Activated CD8-positive, alpha-beta memory T cell treated with anti-CD3 and anti-CD28 coated beads, Interleukin-2, amount 50 U/mL, for 1 hour (primary cell): ENCODE results near the gene ISM1.

ENCODE experiments used
- DNase-seq: peaks from one replicate; pipeline ENCODE4 v3.0.0-alpha.2; 2020; ENCODE audit errors: extremely low read depth

The ISM1 gene

DNA sequence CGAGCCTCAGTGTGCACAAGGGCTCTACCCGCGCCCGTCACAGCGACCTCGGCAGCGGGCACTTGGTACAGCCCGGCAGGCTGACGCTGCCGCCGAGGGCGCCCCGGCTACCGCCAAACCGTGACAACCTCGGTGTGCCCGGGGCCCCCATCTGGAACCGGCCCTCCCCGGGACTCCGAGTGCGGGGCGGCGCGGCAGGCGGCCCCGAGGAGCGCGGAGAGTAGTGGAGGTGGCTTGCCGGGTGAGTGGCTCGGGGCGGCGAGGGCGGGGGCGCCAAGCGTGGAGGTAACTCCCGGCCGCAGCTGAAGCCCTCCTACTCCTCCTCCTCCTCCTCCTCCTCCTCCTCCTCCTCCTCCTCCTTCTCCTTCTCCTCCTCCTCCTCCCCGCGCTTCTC is at the start of gene ISM1:
TSS of gene ISM1 (plus strand) at position 371 of the 394 bp plus-strand sequence. CDS start 503 bp downstream, outside the sequence.
- no peak for DNase-seq

GRCh38 chr20:13173201-13173600 is 47.9 kb upstream of the ISM1 start:
- DNase-seq, result no peak

GRCh38 chr20:13174402-13174801 is 46.7 kb upstream of the ISM1 start:
- DNase-seq, result no peak

- no peak for DNase-seq
Measured at GRCh38 chr20:13180986-13181889, 39.8 kb upstream of the ISM1 start.

DNA sequence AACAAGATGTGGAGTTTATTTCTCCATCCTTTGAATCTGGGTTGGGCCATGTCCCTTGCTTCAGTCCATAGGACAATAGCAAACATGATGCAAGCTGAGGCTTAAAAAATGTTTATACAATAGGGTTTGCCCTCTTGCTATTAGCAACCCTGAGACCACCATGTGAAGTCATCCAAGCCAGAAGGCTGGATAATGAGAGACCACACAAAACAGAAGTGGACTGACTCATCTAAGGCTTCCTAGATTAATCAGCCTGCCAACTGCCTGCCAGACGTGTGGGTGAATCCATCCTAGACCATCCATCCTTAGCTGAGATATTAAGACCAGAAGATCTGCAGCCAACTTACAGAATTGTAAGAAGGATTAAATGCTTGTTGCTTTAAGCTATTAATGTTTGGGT is 38.1 kb upstream of the ISM1 start:
- DNase-seq, result no peak

DNA sequence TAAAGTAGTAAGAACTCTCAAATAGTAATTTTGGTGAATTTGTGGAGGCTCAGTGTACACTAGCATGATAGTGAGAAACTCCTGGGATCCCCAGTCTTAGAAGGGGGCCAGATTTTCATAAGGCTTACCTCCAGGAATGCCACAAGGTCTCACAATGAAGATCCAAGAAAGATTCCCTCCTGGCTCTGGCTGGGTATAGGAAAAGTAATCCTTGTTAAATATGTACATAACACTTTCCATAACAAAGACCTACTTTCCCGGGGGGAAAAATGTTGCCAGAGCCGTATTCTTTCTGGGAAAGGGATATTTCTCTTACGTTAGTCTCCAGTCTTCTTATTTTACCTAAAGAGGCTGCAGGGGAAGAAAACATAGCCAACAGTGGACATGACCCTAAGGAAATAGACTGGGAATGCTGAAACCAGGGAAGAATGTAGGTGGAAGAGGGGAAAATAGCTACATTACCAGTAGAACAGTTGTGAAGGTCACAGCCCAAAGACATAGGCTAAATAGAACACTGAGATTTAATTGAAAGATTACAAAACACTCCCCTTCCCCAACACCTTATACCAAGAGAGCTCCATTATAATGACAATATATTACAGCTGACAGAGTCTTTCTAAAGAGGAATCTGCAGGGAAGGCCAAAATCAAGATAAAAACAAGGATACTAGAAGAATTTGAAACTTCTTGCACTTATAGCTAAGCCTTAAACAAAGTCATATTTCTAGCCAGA is 34.9 kb upstream of the ISM1 start:
- DNase-seq, result no peak

GRCh38 chr20:13187899-13188298 is 33.2 kb upstream of the ISM1 start:
- no peak for DNase-seq

GRCh38 chr20:13199279-13199678 is 21.8 kb upstream of the ISM1 start:
- no peak for DNase-seq

DNA sequence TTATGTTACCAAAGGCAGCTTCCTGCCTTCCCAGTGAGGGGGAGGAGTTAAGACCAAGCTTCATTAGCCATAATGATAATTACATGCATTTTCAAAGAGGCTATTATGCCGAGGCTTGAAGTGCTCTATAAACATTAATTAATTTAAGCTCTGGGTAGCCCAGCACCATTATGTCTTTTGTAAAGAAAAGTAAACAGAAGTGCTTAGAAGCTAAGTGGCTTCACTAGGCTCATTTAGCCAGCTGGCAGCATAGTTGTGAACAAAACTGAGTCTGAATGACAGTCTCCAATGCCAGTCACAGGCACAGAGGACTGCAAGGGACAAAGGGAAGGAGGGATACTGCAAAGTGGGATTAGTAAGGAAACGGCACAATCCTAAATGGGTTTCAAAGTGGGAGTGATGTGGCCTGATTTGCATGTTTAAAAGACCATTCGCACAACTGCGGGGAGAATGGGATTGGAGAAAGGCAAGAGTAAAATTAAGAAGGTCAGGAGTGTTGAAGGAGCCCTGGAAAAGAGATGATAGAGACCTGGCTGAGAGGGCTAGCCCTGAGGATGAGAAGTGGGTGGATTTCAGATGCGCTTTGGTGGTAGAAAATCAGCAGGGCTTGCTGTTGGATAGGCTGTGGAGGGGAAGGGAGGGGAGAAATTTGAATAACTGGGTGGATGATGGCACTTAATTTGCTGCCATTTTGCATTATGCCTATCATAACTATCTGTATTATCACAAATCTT is 20.1 kb upstream of the ISM1 start:
- DNase-seq, result no peak

GRCh38 chr20:13202565-13202964 is 18.5 kb upstream of the ISM1 start:
- DNase-seq, result no peak

GRCh38 chr20:13205425-13205824 is 15.6 kb upstream of the ISM1 start:
- DNase-seq, result no peak

- DNase-seq, result no peak
Measured at GRCh38 chr20:13205848-13206434, 15.1 kb upstream of the ISM1 start.

- DNase-seq, result no peak
Measured at GRCh38 chr20:13207016-13207415, 14.1 kb upstream of the ISM1 start.

DNA sequence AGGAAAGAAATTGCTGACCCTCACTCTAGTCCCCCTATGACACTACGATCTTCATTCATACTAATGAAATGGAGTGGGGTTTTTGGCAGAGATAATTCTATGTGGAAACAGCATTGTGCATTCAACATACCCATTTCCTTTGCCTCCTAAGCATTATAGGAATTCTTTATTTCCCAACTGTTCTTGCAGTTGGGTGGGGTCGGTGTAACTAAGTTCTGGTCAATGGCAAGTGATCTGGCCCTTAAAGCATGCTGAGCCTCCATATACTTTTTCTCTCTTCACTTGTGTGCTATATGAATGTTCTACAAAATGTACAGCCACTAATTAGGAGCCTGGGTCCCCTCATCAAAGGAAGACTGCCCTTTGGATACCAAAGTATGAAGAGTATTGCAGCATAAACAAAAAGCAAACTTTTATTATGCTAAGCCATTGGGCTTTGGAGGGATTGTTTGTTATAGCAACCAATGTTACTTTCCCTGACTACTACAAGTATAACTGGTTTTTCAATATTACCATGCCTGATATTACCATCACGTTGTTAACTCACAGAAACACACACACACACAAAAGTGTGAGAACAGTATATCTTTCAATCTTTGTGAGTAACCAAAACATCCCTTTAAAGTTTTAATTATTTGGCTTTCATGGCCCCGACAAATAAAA is 9.0 kb upstream of the ISM1 start:
- DNase-seq, result no peak

- no peak for DNase-seq
Measured at GRCh38 chr20:13212750-13213149, 8.3 kb upstream of the ISM1 start.

DNA sequence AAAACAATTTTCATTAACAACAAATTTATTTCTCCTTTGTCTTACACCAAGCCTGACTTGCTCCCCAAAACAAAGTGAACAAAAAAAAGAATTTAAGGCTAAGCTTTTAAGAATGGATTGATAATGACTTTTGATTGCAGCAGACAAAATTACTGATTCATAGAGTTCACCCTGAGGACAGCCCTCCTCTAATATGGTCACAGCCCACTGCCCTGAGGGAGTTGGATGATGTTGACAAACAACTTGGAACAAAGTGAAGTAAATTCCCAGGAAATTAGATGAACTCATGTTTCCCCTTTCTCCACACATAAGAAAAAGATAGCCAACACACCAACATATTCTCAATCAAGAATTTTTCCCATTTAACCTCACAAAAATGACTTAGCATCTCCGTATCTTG is 7.7 kb upstream of the ISM1 start:
- DNase-seq, result no peak

DNA sequence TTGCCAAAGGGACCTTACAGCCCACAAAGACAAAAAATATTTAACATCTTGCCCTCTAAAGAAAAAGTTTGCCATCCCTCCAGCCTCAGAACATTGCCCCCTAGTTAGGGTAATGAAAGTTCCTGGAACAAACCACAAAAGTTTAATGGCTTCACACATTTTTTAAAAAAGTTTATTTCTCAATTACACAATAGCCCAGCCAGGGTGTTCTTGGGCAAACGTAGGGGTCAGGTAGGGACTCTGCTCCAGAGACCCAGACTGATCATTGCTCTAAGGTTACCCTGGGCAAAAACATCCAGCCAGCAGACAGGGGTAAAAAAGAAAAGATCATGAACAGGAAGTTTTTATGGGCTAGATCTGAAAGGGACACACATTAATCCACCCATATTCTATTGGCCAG is 4.5 kb upstream of the ISM1 start:
- DNase-seq, result no peak

DNA sequence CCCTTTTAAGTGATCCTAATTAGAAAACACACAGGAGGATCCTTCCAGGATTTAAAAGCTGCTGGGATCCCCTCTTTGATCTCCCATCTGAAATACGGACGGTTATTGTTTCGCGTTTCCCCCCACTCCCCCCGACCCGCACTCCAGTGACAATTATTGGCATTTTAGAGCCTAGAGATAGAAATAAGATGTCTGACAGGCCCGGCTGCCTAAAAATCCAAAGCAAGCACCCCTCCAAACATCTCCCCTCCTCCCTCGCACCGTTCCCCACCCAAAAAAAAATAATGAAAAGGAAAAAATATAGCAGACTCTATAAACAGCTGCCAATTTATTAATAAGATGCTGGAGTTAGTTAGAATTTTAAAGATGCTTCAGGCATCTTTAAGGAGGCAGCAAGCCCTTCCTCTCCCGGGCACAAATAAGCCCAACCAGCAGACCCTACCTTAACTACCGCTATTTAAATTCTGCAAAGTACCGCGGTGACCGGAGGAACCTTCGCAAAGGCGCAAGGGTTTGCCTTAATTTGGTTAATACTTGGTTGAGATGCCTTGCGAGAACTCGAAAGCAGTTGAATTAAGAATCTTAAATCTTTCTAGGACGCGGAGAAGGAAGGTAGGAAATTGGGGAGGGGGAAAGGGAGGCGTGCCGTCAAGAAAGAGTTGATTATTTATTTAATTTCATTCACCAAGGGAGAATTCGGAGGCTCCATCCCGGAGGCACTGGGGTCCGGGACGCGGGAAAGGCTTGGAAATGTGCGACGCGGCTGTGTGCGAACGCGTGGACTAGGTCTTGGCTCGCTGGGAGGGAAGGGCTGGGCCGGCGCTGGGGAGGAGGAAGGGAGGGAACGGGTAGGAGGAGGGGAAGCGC is 1.5 kb upstream of the ISM1 start:
- no peak for DNase-seq

DNA sequence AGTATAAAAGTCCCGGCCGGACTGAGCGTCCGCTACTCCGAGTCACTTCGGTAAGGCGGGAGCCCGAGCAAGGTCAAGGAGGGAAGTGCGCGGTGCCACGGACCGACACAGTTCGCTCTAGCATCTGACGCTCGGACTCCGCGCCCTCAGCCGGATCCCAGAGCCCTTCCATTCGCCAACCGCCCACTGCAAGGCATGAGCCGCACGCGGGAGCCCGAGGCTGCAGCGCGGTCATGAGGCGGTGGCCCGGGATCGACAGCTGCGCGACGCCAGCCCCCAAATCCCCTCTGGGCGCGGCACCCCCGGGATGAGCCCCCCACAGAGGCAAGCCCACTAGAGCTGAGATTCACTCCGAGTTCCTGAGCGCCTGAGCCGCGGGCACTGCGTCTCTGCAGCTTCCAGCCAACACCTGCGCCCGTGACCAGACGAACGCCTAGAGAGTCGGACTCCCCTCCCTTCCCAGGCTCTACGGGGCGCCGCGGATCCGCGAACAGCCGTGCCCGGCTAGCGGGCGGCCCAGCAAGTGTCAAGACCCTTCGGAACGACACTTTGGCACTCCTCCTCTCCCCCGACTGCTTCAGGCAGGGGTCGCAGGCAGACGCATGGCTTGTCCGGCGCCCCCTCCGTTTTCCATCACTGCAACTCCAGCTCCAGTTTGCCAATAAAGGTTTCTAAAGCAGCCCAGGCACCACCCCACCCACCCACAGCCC is 725 bp upstream of the ISM1 start:
- no peak for DNase-seq

- DNase-seq, result no peak
Measured at GRCh38 chr20:13221313-13221672, 219 bp downstream of the ISM1 start.
